Islet of Langerhans (tissue), 1 donor: ENCODE data around the gene EIF4G1.

Experiments used
- FAIRE-seq: peaks from one replicate; lab custom pipeline; 2011; peaks lifted over from hg19 to GRCh38; lab: Jason Lieb, UNC

The EIF4G1 gene

GRCh38 chr3:184305577-184305976 lies 8.8 kb upstream of the EIF4G1 start:
- no peak for FAIRE-seq

- FAIRE-seq, result no peak
These were observed 7.9 kb upstream of the EIF4G1 start for GRCh38 chr3:184306341-184306972.

- no peak for FAIRE-seq
These were observed 6.5 kb upstream of the EIF4G1 start for GRCh38 chr3:184307915-184308314.

DNA sequence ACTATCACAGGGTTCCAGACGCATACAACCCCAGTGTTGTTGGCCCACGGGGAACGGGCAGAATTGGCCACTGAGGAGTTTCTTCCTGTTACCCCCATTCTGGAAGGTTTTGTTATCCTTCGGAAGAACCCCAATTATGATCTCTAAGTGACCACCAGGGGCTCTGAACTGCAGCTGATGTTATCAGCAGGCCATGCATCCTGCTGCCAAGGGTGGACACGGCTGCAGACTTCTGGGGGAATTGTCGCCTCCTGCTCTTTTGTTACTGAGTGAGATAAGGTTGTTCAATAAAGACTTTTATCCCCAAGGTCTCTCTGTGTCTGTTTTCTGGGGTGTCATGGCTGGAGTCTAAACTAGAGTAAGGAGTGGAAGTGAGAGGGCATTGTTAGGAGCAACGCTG lies 5.7 kb upstream of the EIF4G1 start:
- no peak for FAIRE-seq

DNA sequence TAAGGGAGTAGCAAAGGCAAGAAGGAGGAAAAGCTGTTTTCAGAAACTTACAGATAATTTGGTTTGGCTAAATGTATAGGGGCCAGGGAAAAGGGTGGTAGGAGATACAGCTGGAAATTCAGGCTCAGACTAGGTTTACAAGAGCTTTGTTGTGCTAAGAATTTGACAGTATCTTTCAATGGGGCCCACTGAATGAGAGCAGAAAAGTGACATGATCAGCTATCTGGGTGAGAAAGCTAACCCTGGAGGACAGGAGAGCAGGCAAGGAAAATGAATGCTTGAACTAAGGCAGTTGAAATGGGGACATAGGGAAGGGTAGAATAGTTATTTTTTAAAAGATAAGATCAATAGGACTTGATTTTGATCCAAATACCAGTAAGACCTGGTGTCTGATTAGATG lies 2.8 kb upstream of the EIF4G1 start:
- no peak for FAIRE-seq

DNA sequence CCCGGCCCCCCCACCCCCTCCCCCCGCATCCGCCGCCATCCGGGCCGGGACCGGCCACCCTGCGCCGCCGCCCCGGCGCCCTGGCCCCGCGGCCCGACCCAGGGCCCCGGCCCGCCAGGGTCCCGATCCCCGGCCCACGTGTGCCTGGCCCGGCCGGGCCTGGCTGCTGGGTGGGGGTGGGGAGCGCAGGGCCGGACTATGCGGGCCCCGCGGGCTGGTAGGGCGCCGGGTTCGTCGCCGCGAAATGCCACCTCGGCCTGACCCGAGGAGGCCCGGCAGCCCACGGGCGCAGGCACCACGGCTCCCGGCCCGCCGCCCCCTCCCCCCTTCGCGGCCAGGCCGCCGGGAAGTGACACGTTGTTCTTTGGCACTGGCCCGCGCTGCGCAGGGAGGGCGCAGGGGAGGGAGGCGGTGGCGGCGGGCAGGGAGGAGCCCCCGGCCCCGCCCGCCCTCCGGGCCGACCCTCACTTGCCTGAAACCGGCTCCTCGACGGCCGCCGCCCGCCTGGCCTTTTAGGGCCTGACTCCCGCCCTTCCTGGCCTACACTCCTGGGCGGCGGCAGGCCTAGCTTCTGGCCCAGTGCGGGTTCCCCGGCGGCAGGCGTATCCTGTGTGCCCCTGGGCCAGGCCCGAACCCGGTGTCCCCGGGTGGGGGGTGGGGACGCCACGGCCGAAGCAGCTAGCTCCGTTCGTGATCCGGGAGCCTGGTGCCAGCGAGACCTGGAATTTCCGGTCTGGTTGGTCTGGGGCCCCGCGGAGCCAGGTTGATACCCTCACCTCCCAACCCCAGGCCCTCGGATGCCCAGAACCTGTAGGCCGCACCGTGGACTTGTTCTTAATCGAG lies 515 bp downstream of the EIF4G1 start:
- FAIRE-seq, result no peak

DNA sequence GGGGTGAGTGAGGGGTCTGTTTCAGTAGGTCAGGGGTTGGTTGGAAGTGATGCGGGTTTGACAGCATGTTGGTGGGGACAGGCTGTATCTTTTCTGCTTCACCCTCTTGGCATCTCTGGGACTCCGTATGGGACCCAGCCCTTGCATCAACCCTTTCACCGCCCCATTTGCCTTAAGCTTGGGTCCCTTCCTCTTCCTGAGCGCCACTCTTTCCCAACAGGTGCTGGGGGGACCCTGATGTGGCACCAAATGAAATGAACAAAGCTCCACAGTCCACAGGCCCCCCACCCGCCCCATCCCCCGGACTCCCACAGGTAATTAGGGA lies 1.1 kb downstream of the EIF4G1 start:
- FAIRE-seq, result no peak

DNA sequence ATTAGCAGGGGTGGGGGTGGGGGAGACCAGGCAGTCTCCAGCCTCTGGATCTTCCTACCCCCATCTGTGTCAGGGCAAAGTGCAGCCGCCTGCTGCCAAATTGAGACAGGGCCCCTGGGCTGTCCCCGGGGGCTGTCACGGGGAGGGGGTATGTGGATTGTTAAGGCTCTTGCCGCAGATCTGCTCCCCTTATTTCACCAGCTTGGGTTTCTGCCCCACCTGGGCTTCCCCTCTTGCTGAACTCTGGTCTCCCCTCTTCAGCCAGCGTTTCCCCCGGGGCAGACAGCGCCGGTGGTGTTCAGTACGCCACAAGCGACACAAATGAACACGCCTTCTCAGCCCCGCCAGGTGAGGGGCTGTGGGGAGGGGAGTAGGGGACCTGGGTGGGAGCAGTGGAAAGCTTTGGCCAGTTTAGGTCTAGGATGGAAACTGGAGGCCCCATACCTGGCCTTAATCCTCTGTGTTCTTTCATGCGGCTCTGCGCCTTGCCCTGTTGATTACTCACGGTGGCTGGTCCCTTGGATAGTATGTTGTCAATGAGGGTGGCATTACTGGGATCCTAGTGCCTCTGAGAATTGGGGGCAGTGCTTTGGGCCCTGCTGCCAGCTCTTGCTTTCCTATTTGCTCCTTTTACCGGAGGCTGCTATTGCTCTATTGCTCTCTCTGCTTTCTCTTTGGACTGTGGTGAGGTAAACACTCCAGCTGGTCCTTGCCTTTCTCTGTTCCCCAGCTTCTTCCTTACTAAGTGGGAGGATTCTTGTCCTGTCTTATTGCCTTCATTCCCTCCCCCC lies 1.7 kb downstream of the EIF4G1 start:
- FAIRE-seq, result no peak

GRCh38 chr3:184316792-184317191 lies 2.4 kb downstream of the EIF4G1 start:
- no peak for FAIRE-seq

GRCh38 chr3:184317201-184317600 lies 2.8 kb downstream of the EIF4G1 start:
- FAIRE-seq, result no peak

DNA sequence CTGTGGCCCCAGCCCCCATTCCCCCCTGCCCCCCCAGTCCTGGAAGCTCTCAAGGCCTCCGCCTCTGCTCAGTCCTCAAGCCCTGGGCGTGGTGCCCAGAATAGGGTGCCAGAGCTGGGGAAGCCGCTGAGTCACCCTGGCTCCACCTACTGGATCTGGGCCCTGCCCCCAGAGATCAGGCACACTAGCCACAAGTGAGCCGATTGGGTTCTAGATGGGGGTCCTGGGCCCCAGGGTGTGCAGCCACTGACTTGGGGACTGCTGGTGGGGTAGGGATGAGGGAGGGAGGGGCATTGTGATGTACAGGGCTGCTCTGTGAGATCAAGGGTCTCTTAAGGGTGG lies 5.7 kb downstream of the EIF4G1 start:
- no peak for FAIRE-seq

GRCh38 chr3:184321666-184322065 lies 7.3 kb downstream of the EIF4G1 start:
- no peak for FAIRE-seq

DNA sequence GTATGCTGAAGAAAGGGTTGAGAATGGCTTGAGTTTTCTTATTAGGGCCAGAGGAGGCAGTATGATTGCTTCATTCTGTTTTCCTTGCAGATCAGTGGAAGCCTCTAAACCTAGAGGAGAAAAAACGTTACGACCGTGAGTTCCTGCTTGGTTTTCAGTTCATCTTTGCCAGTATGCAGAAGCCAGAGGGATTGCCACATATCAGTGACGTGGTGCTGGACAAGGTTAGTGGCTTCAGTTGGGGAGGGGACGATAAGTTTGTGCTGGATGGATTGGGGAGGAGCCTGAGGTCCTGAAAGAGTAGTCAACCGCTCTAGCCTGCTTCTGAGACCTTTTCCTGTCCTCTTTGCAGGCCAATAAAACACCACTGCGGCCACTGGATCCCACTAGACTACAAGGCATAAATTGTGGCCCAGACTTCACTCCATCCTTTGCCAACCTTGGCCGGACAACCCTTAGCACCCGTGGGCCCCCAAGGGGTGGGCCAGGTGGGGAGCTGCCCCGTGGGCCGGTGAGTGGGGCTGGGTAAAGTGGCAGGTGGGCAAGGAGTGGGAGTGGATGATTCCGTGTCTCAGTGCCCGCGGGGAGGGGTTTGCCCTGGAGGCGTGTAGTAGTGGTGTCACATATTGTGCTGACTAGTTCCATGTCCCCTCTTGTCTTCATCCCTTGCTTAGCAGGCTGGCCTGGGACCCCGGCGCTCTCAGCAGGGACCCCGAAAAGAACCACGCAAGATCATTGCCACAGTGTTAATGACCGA lies 8.5 kb downstream of the EIF4G1 start:
- no peak for FAIRE-seq

GRCh38 chr3:184323696-184324095 lies 9.3 kb downstream of the EIF4G1 start:
- no peak for FAIRE-seq

GRCh38 chr3:184325269-184325668 lies 10.9 kb downstream of the EIF4G1 start:
- no peak for FAIRE-seq

DNA sequence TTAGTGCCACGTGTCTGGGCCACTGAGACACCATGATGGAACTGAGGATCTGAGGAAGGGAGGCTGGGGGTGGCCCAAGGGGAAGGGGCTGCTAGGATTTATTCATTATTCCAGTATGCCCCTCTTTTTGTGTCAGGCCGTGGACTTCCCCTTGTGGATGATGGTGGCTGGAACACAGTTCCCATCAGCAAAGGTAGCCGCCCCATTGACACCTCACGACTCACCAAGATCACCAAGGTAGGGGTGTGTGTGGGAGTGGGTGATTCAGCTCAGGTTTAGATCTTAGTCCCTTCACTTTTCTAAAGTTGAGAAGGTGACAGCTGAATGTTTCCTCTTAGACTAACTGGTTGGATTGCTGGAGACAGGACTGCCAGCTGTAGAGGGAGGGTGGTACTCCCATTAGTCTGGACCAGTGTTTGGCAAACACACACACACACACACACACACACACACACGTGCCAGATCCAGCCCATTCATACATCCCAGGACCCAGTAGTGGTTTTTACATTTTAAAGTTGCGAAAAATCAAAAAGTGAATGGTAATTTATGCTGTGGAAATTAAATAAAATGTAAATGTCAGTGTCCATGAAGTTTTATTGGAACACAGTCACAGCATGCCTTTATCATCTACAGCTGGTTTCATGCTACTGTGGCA lies 11.4 kb downstream of the EIF4G1 start:
- no peak for FAIRE-seq

DNA sequence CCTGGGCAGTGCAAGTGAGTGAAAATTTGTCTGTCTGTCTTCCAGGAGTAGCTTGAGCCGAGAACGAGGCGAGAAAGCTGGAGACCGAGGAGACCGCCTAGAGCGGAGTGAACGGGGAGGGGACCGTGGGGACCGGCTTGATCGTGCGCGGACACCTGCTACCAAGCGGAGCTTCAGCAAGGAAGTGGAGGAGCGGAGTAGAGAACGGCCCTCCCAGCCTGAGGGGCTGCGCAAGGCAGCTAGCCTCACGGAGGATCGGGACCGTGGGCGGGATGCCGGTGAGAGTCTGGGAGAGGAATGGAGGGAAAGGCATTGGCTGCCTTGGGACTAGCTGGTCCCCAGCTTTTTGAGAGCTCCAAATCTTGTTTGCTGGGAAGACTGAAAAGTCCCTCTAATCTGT lies 12.8 kb downstream of the EIF4G1 start:
- no peak for FAIRE-seq

DNA sequence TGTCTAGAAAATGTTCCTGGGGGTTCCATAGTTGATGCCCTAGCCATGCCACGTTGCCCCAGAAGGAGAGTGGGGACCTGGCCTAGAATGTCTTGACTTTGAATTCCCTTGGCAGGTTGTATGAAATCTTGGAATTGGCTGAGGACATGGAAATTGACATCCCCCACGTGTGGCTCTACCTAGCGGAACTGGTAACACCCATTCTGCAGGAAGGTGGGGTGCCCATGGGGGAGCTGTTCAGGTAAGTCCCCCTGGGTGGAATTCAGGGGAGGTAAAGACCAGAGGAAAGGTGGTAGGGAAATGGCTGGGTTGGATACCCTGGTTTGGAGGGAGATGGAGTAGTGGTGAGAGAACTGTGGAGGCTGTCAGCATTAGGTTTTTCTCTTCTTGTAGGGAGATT lies 14.1 kb downstream of the EIF4G1 start:
- FAIRE-seq, result no peak

- FAIRE-seq, result no peak
These were observed 18.1 kb downstream of the EIF4G1 start for GRCh38 chr3:184332370-184333090.

DNA sequence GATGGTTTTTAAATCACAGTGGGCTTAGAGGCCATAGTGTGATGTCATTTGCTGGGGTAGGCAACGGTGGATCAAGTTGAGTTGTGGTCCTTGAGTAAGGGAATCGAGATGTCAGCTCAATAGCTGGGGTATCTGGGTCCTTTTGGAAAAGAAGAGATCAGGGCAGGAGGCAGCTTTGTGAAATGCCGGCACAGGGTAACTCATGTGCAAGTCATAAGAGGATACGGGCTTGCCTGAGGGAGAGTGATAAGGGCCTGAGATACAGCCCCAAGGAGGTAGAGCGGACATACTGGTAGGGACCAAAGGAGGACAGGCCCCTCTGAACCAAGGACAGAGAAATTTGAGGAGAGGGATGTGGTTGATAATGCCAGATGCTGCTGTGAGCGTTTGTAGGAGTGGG lies 18.8 kb downstream of the EIF4G1 start:
- FAIRE-seq, result no peak

DNA sequence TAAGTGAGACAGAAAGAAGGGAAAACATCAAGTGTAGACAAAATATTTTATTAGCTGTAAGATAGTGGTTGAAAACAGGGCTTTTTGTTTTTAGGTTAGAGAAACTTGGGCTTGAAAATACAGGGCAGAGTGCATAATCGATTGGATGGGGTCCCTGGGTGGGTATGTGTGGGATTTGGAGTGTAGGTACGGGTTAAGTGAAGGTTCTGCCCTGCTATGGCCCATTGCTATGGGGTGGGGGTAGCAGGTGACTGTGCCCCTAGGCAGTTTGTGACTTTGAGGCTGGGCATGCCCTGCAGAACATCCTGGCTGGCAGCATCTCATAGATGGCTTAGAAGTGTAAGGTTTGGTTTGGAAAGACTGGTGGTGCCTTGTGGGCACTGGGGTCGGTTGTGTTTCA lies 19.3 kb downstream of the EIF4G1 start:
- FAIRE-seq, result no peak
